ENCODE results near the gene CDH13. TPM values are rescaled to one million over a fixed set of nuclear protein-coding genes. Genes with fewer than 3 reads are reported as not detected.

The CDH13 gene
- polyA plus RNA-seq, 1 experiment, result 113 TPM

DNA sequence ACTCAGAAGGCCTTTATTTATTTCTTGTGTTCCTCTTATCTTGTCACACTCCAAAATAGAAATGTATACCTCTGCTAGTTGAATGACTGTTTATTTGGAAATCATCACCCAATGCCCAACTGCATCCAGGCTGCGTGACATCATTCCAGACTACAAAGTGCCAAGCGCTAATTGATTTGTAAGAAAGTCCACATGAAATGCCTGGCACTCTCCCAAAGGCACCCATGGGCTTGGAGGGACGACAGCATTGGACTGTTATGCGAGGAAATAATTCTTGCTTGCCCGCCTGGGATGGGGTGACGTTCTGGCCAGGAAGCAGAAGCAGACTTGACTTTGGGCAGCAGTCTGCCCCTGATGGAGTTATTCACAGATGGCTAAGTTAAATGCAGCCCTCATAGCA is 165.9 kb downstream of the CDH13 start:
- TF ChIP-seq, protein P1, sequence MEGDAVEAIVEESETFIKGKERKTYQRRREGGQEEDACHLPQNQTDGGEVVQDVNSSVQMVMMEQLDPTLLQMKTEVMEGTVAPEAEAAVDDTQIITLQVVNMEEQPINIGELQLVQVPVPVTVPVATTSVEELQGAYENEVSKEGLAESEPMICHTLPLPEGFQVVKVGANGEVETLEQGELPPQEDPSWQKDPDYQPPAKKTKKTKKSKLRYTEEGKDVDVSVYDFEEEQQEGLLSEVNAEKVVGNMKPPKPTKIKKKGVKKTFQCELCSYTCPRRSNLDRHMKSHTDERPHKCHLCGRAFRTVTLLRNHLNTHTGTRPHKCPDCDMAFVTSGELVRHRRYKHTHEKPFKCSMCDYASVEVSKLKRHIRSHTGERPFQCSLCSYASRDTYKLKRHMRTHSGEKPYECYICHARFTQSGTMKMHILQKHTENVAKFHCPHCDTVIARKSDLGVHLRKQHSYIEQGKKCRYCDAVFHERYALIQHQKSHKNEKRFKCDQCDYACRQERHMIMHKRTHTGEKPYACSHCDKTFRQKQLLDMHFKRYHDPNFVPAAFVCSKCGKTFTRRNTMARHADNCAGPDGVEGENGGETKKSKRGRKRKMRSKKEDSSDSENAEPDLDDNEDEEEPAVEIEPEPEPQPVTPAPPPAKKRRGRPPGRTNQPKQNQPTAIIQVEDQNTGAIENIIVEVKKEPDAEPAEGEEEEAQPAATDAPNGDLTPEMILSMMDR (IDR thresholded peaks at IDR 0.05; ENCODE audit: insufficient read depth, low read depth, low read length), result no peak
- Histone ChIP-seq H3K36me3 (ENCODE audit: control insufficient read depth, insufficient read depth, low read length) (no peaks in the 10 kb centered on the region), H3K4me3 (ENCODE audit: low read depth, low read length) (no peak overlapping the region), H3K27me3 (ENCODE audit: control insufficient read depth, insufficient read depth, low read length) (no peaks in the 10 kb centered on the region)
- no peak for DNase-seq (ENCODE audit: low read depth)
- ChIA-PET CTCF (no interaction called here), POLR2A (no interaction called here)

DNA sequence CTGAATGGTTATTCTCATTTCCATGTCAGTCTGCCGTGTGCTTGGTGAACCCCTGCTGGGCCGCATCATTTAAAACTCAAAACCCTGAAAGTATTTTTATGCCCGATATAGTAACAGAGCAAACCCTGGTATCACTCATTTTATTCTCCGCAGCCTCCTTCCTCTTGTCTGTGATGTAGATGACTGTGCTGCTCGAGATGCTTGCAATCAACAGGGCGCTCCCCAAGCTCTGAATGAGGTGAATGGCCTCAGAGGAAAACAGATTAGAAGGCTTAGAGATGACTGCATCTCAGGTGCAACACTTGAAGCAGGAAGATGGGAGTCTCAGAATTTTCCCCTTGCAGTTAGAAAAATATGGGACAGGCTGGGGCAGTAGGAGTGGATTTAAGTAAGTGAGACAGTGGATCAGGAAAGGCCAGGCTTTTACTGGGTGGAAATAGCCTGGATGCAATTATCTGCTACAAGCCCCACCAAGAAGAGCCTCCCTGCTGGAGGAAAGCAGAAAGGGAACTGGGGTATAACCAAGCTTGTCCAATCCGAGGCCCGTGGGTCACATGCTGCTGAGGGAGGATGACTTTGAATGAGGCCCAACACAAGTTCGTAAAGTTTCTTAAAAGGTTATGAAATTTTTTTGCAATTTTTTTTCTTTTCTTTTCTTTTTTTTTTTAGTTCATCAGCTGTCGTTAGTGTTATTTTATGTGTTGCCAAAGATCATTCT is 166.9 kb downstream of the CDH13 start:
- Histone ChIP-seq H3K27me3 (ENCODE audit: control insufficient read depth, insufficient read depth, low read length) (no peaks in the 10 kb centered on the region), H3K36me3 (ENCODE audit: control insufficient read depth, insufficient read depth, low read length) (no peaks in the 10 kb centered on the region), H3K4me3 (ENCODE audit: low read depth, low read length) (no peak overlapping the region)
- TF ChIP-seq, protein P1 (IDR thresholded peaks at IDR 0.05; ENCODE audit: insufficient read depth, low read depth, low read length), result no peak
- no peak for DNase-seq (ENCODE audit: low read depth)
- ChIA-PET CTCF (interaction anchor here (1.1 kb wide), 1 partner anchor 20 kb away, joined by 3 read pairs; no protein-coding TSS in a partner anchor), POLR2A (no interaction called here)

DNA sequence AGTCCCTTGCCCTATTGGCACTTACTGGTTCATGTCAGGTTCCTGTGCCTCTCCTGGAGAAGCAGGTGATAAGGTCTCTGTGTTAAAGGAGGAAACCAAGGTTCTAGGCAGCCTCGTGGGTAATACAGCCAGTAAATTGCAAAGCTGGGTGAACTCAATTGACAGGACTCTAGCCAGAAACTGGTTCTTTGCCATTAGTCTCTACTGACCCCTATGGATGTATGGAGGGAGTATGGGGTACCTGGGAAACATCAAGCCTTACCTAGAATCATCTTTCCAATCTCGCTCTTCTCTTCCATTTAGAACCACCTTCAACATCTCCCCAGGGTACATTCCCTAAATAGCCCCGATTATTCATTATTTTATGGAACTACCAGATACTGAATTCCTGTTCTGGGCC is 169.3 kb downstream of the CDH13 start:
- no peak for DNase-seq (ENCODE audit: low read depth)
- Histone ChIP-seq H3K36me3 (ENCODE audit: control insufficient read depth, insufficient read depth, low read length) (no peaks in the 10 kb centered on the region), H3K27me3 (ENCODE audit: control insufficient read depth, insufficient read depth, low read length) (no peaks in the 10 kb centered on the region), H3K4me3 (ENCODE audit: low read depth, low read length) (no peak overlapping the region)
- TF ChIP-seq, protein P1 (IDR thresholded peaks at IDR 0.05; ENCODE audit: insufficient read depth, low read depth, low read length), result no peak
- POLR2A ChIA-PET, result no interaction called here
- CTCF ChIA-PET, result interaction anchor here (1.0 kb wide), 1 partner anchor 19 kb away, joined by 3 read pairs; no protein-coding TSS in a partner anchor

DNA sequence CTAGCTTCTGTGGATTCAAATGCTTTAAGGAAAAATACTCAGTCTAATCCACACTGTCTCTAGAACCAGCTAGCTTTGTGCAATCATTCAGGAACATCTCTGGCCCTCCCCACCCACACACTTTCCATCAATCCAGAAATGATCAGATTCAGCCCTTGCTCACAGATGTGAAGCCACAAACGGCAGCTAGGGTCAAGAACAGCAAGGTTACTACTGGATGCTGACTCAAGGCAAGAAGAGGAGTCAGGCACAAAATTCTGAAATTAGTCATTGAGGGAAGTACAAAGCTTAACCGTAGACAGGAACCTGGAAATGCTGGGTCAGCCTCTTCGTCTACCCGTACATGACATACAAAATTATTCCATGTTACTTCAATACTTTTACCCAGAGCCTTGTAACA is 174.6 kb downstream of the CDH13 start:
- no peak for DNase-seq (ENCODE audit: low read depth)
- no peak overlapping the region for H3K4me3 ChIP-seq (ENCODE audit: low read depth, low read length)
- no peaks in the 10 kb centered on the region for H3K36me3 ChIP-seq (ENCODE audit: control insufficient read depth, insufficient read depth, low read length)
- ChIA-PET CTCF (no interaction called here), POLR2A (no interaction called here)
- no peaks in the 10 kb centered on the region for H3K27me3 ChIP-seq (ENCODE audit: control insufficient read depth, insufficient read depth, low read length)
- TF ChIP-seq, protein P1 (IDR thresholded peaks at IDR 0.05; ENCODE audit: insufficient read depth, low read depth, low read length), result no peak

DNA sequence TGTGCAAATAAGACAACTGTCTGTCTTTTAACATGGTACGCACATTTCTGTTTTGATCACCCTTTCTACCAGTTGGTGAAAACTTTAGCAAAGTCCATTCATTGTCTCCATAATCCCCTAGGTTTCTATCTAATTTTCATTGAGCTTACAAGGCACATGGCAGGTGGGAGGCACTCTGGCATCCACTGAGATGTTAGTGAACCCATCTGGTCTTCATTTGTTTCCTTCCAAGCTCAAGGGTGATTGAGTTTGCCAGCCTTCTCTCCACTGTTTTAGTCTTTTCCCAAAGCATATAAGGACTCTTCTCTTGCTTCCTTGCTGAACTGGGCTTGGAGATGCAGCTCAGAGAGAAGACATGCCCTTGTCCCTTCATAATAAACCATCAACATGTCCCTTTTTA is 179.1 kb downstream of the CDH13 start:
- TF ChIP-seq, protein P1 (IDR thresholded peaks at IDR 0.05; ENCODE audit: insufficient read depth, low read depth, low read length), result no peak
- POLR2A ChIA-PET, result interaction anchor here (0.6 kb wide), 1 partner anchor 1421 kb away, joined by 3 read pairs; no protein-coding TSS in a partner anchor
- H3K4me3 ChIP-seq (ENCODE audit: low read depth, low read length), result no peak overlapping the region
- no peaks in the 10 kb centered on the region for H3K27me3 ChIP-seq (ENCODE audit: control insufficient read depth, insufficient read depth, low read length)
- no peaks in the 10 kb centered on the region for H3K36me3 ChIP-seq (ENCODE audit: control insufficient read depth, insufficient read depth, low read length)
- no peak for DNase-seq (ENCODE audit: low read depth)
- CTCF ChIA-PET, result no interaction called here
